B cell (primary cell): ENCODE results near the gene GPHB5. TPM values are rescaled to one million over a fixed set of nuclear protein-coding genes. Genes with fewer than 3 reads are reported as not detected.

Source experiments
- ATAC-seq: fragments of 200-7000 bp; cut with Tn5 transposase; one replicate; pipeline ENCODE4 v1.10.0; 2021; ENCODE audit warnings: low read depth, mild to moderate bottlenecking, moderate number of reproducible peaks, moderate library complexity
- CTCF ChIA-PET: fragments of 350-600 bp; sonication (Branson Sonifier 250); formaldehyde crosslinking; loops from one replicate; lab custom pipeline; 2021; ENCODE audit warnings: antibody characterized with exemption, inconsistent platforms; lab: Charles Lee
- POLR2A ChIA-PET: fragments of 350-600 bp; sonication (Branson Sonifier 250); formaldehyde crosslinking; loops from one replicate; lab custom pipeline; 2021; ENCODE audit warnings: antibody characterized with exemption; lab: Charles Lee
- DNase-seq: peaks from one replicate; pipeline ENCODE4 v3.0.0; 2013
- H2AFZ ChIP-seq: 2 replicates; pipeline ENCODE4 v1.6.1; 2012; ENCODE audit warnings: mild to moderate bottlenecking, low read depth, low read length; ENCODE audit not compliant: insufficient read depth, poor library complexity, severe bottlenecking
- H3K27ac ChIP-seq, 2 donors: 1 replicate in 1 of 2; 2 replicates in 1 of 2; pipeline ENCODE4 v1.5.1; 2012 to 2013; ENCODE audit warnings: low read length in 2 of 2, mild to moderate bottlenecking in 2 of 2, moderate library complexity in 1 of 2
- H3K27me3 ChIP-seq, 4 experiments: fragments of 200-600 bp in 1 of 4; sonication (generic) in 1 of 4; replicated peaks in 1 of 4; 1 replicate in 2 of 4; 2 replicates in 2 of 4; pipeline versions ENCODE4 v1.6.1 to v1.7.0; 2013 to 2016; ENCODE audit warnings: low read length in 3 of 4, mild to moderate bottlenecking in 2 of 4, mixed read lengths in 1 of 4, moderate library complexity in 1 of 4; ENCODE audit not compliant: insufficient read depth in 4 of 4, control insufficient read depth in 3 of 4; ENCODE audit errors: control extremely low read depth in 1 of 4
- H3K36me3 ChIP-seq, 2 experiments: replicated peaks in 1 of 2; 1 replicate in 1 of 2; 2 replicates in 1 of 2; pipeline versions ENCODE4 v1.6.1 to v1.7.1; 2013; ENCODE audit warnings: low read length in 1 of 2; ENCODE audit not compliant: insufficient read depth in 2 of 2, control insufficient read depth in 1 of 2; ENCODE audit errors: control extremely low read depth in 1 of 2, extremely low read depth in 1 of 2
- H3K4me1 ChIP-seq, 2 donors: fragments of 200-600 bp in 1 of 2; sonication (generic) in 1 of 2; 1 replicate in 1 of 2; 2 replicates in 1 of 2; pipeline versions ENCODE4 v1.5.1 to v1.6.1; 2013 to 2017; ENCODE audit warnings: low read length in 2 of 2; ENCODE audit not compliant: control insufficient read depth in 2 of 2, insufficient read depth in 2 of 2
- H3K4me2 ChIP-seq: replicated peaks from 2 replicates; pipeline ENCODE3; 2012; ENCODE audit warnings: mild to moderate bottlenecking, low read depth, low read length; ENCODE audit not compliant: poor library complexity, severe bottlenecking
- H3K4me3 ChIP-seq, 5 experiments: fragments of 200-600 bp in 1 of 5; sonication (generic) in 1 of 5; 1 replicate in 3 of 5; 2 replicates in 2 of 5; pipeline versions ENCODE4 v1.5.1 to v1.7.0; 2011 to 2016; ENCODE audit warnings: low read length in 4 of 5, mild to moderate bottlenecking in 4 of 5, low read depth in 2 of 5, control low read depth in 1 of 5, moderate library complexity in 1 of 5; ENCODE audit not compliant: insufficient read depth in 1 of 5; ENCODE audit errors: control extremely low read depth in 1 of 5, extremely low read depth in 1 of 5
- H3K79me2 ChIP-seq: fragments of 200-600 bp; sonication (generic); one replicate; pipeline ENCODE4 v1.6.0; 2016; ENCODE audit warnings: low read length; ENCODE audit not compliant: control insufficient read depth, insufficient read depth
- H3K9ac ChIP-seq: fragments of 200-600 bp; sonication (generic); 2 replicates; pipeline ENCODE4 v1.6.1; 2017; ENCODE audit warnings: mild to moderate bottlenecking, low read length, moderate library complexity
- H3K9me3 ChIP-seq, 3 donors: one replicate each; pipeline versions ENCODE4 v1.6.1 to v1.7.1; 2013; ENCODE audit warnings: low read length in 2 of 3; ENCODE audit not compliant: control insufficient read depth in 2 of 3, insufficient read depth in 1 of 3; ENCODE audit errors: control extremely low read depth in 1 of 3
- H4K20me1 ChIP-seq: 2 replicates; pipeline ENCODE4 v1.6.0; 2012; ENCODE audit warnings: mild to moderate bottlenecking, low read length; ENCODE audit not compliant: insufficient read depth, control insufficient read depth, poor library complexity, severe bottlenecking
- H3K27ac Mint-ChIP-seq: one replicate; pipeline ENCODE4 v1.8.0; 2021; ENCODE audit warnings: mixed read lengths
- H3K27me3 Mint-ChIP-seq: one replicate; pipeline ENCODE4 v1.8.0; 2021; ENCODE audit warnings: mixed read lengths
- H3K4me1 Mint-ChIP-seq: one replicate; pipeline ENCODE4 v1.8.0; 2021; ENCODE audit warnings: mixed read lengths
- H3K4me3 Mint-ChIP-seq: one replicate; pipeline ENCODE4 v1.8.0; 2021; ENCODE audit warnings: mixed read lengths
- H3K9me3 Mint-ChIP-seq: one replicate; pipeline ENCODE4 v1.8.0; 2022; ENCODE audit warnings: mixed read lengths; ENCODE audit not compliant: insufficient read depth
- EZH2 ChIP-seq: IDR thresholded peaks from 2 replicates; pipeline ENCODE4 v1.6.1; 2012; ENCODE audit warnings: borderline replicate concordance, low read depth, mild to moderate bottlenecking, moderate library complexity, low read length; ENCODE audit not compliant: insufficient read depth, poor library complexity, severe bottlenecking
- WGBS: methylation state at CpG from one replicate; pipeline ENCODE4 v1.1.5; 2013; ENCODE audit warnings: missing lambda C conversion rate; ENCODE audit not compliant: insufficient coverage; 5-methylcytosine and 5-hydroxymethylcytosine counted together
- intact Hi-C: fragments of 100-400 bp; cut with micrococcal nuclease; formaldehyde crosslinking; loops from one replicate; pipeline ENCODE4 v1.10.0; 2022
- polyA plus RNA-seq: library from polyadenylated mRNA; depleted of rRNA; stranded (reverse); fragments of >200 nt; gene quantifications from 2 replicates; pipeline ENCODE4 v1.2.3, GENCODE V29; 2012
- total RNA-seq, 2 donors: library from RNA; stranded (reverse); fragments of 120-200 nt in 1 of 2; gene quantifications; 1 replicate in 1 of 2; 2 replicates in 1 of 2; pipeline versions ENCODE4 v1.2.3 to v1.2.4, GENCODE V29; 2013 to 2022
- TF ChIP-seq, protein P1 (sequence below): fragments of 200-600 bp; IDR thresholded peaks from one replicate; pipeline ENCODE4 v1.8.0; 2022; ENCODE audit warnings: antibody characterized with exemption, mild to moderate bottlenecking

Gene GPHB5
- total and polyA plus RNA-seq, 2 donors (not counting 1 experiment from before 2014, with no cell fraction given): not detected

DNA sequence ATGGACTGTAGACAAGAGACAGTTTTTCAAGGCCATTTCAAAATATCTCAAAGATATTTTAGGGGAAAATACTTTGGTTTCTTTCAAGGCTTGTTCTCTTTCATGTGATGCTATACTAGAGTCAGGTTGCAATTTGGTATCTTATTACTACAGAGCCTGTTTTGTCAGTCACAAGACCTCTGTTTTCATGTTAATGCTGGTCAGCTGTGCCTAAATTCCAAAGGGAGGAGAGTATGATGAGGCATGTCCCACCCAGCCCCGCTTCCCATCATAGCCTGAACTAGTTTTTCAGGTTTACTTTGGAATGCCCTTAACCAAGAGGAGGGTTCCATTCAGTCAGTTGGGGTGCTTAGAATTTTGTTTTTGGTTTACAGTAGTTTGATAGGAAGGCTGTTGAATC is 52.6 kb downstream of the GPHB5 start:
- DNase-seq: no peak
- no peak overlapping the region for H2AFZ ChIP-seq
- H3K9me3 ChIP-seq: no peaks in the 10 kb centered on the region
- ATAC-seq: no peak
- no peak overlapping the region for H3K27ac ChIP-seq
- no peaks in the 10 kb centered on the region for H4K20me1 ChIP-seq
- Mint-ChIP-seq H3K27me3 (peaks cover 32% of the 10 kb centered on the region), H3K4me1 (no peaks in the 10 kb centered on the region), H3K4me3 (no peak overlapping the region), H3K9me3 (peaks cover 4% of the 10 kb centered on the region), H3K27ac (no peak overlapping the region)
- H3K27me3 ChIP-seq: peaks cover 0 to 4% (median 2%) of the 10 kb centered on the region in 4 experiments
- H3K4me3 ChIP-seq: no peak overlapping the region
- CTCF ChIA-PET: no interaction called here
- H3K9ac ChIP-seq: no peak overlapping the region
- TF ChIP-seq EZH2: no peak
- TF ChIP-seq, protein P1, sequence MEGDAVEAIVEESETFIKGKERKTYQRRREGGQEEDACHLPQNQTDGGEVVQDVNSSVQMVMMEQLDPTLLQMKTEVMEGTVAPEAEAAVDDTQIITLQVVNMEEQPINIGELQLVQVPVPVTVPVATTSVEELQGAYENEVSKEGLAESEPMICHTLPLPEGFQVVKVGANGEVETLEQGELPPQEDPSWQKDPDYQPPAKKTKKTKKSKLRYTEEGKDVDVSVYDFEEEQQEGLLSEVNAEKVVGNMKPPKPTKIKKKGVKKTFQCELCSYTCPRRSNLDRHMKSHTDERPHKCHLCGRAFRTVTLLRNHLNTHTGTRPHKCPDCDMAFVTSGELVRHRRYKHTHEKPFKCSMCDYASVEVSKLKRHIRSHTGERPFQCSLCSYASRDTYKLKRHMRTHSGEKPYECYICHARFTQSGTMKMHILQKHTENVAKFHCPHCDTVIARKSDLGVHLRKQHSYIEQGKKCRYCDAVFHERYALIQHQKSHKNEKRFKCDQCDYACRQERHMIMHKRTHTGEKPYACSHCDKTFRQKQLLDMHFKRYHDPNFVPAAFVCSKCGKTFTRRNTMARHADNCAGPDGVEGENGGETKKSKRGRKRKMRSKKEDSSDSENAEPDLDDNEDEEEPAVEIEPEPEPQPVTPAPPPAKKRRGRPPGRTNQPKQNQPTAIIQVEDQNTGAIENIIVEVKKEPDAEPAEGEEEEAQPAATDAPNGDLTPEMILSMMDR: no peak
- intact Hi-C loops: no loop called here
- H3K4me2 ChIP-seq: no peak overlapping the region
- no CpG with 5 or more reads among the region's 1 CpG for WGBS
- no peaks in the 10 kb centered on the region for H3K4me1 ChIP-seq
- no peaks in the 10 kb centered on the region for H3K79me2 ChIP-seq
- no peaks in the 10 kb centered on the region for H3K36me3 ChIP-seq
- POLR2A ChIA-PET: no interaction called here

Other genes starting within 250 kb of the GPHB5 start
- not detected in 2 replicates for gene RHOJ, start 114.5 kb downstream of the GPHB5 start, total RNA-seq
- gene RHOJ, start 114.5 kb downstream of the GPHB5 start, polyA plus RNA-seq: not detected in 2 replicates
- 40.3 and 40.6 TPM in 2 replicates for gene PPP2R5E, start 224.4 kb upstream of the GPHB5 start, total RNA-seq
- gene PPP2R5E, start 224.4 kb upstream of the GPHB5 start, polyA plus RNA-seq: 6.3 and 8.8 TPM in 2 replicates